ENCODE measurements around the gene YWHAG.
"Not testable (repeated sequence)": the region's sequence is repeated elsewhere in the genome, so short reads cannot be mapped to it uniquely, and the experiment has no call there.

The YWHAG gene

GRCh38 chr7:76325092-76325491 lies 33.7 kb downstream of the YWHAG start:
- DNase-seq (ENCODE audit: low spot score in 2 of 2) (no peak), ATAC-seq (replicated peaks; ENCODE audit: extremely low read depth, poor library complexity, severe bottlenecking) (no peak)
- peaks cover 31% of the 10 kb centered on the region for H3K36me3 Mint-ChIP-seq (ENCODE audit: insufficient read depth)
- H3K4me1 Mint-ChIP-seq, result peaks cover 24% of the 10 kb centered on the region
- no peaks in the 10 kb centered on the region for H3K9me3 Mint-ChIP-seq
- no peak overlapping the region for H3K27ac Mint-ChIP-seq (ENCODE audit: low read depth)
- H3K27me3 Mint-ChIP-seq, result no peaks in the 10 kb centered on the region
- no peak overlapping the region for H3K4me3 Mint-ChIP-seq

GRCh38 chr7:76318488-76319353 lies 40.1 kb downstream of the YWHAG start:
- H3K36me3 Mint-ChIP-seq (ENCODE audit: insufficient read depth), result peaks cover 16% of the 10 kb centered on the region
- no peaks in the 10 kb centered on the region for H3K27me3 Mint-ChIP-seq
- peaks cover 24% of the 10 kb centered on the region for H3K4me1 Mint-ChIP-seq
- H3K4me3 Mint-ChIP-seq, result peak overlapping the region; percentile 93
- H3K27ac Mint-ChIP-seq (ENCODE audit: low read depth), result peak overlapping the region; percentile 87
- no peaks in the 10 kb centered on the region for H3K9me3 Mint-ChIP-seq
- DNase-seq (ENCODE audit: low spot score in 2 of 2) (peak; percentile 37 to 44), ATAC-seq (replicated peaks; ENCODE audit: extremely low read depth, poor library complexity, severe bottlenecking) (peak; percentile 63)

- H3K4me3 Mint-ChIP-seq, result peak overlapping the region; percentile 93
- no peaks in the 10 kb centered on the region for H3K9me3 Mint-ChIP-seq
- H3K36me3 Mint-ChIP-seq (ENCODE audit: insufficient read depth), result peaks cover 16% of the 10 kb centered on the region
- H3K27ac Mint-ChIP-seq (ENCODE audit: low read depth), result peak overlapping the region; percentile 87
- H3K4me1 Mint-ChIP-seq, result peaks cover 24% of the 10 kb centered on the region
- H3K27me3 Mint-ChIP-seq, result no peaks in the 10 kb centered on the region
- ATAC-seq (replicated peaks; ENCODE audit: extremely low read depth, poor library complexity, severe bottlenecking) (peak; percentile 97), DNase-seq (ENCODE audit: low spot score in 2 of 2) (peak; percentile 88 to 91)
Observed at GRCh38 chr7:76317782-76318487, 40.9 kb downstream of the YWHAG start.

GRCh38 chr7:76316984-76317781 lies 41.6 kb downstream of the YWHAG start:
- ATAC-seq (replicated peaks; ENCODE audit: extremely low read depth, poor library complexity, severe bottlenecking) (no peak), DNase-seq (ENCODE audit: low spot score in 2 of 2) (no peak)
- no peaks in the 10 kb centered on the region for H3K27me3 Mint-ChIP-seq
- peaks cover 16% of the 10 kb centered on the region for H3K36me3 Mint-ChIP-seq (ENCODE audit: insufficient read depth)
- H3K4me3 Mint-ChIP-seq, result peak overlapping the region; percentile 93
- H3K9me3 Mint-ChIP-seq, result no peaks in the 10 kb centered on the region
- H3K27ac Mint-ChIP-seq (ENCODE audit: low read depth), result peak overlapping the region; percentile 87
- H3K4me1 Mint-ChIP-seq, result peaks cover 24% of the 10 kb centered on the region

- no peaks in the 10 kb centered on the region for H3K9me3 Mint-ChIP-seq
- peaks cover 24% of the 10 kb centered on the region for H3K4me1 Mint-ChIP-seq
- ATAC-seq (replicated peaks; ENCODE audit: extremely low read depth, poor library complexity, severe bottlenecking), result no peak
- no peak for DNase-seq (ENCODE audit: low spot score in 2 of 2)
- no peak overlapping the region for H3K4me3 Mint-ChIP-seq
- no peaks in the 10 kb centered on the region for H3K27me3 Mint-ChIP-seq
- no peak overlapping the region for H3K27ac Mint-ChIP-seq (ENCODE audit: low read depth)
- peaks cover 16% of the 10 kb centered on the region for H3K36me3 Mint-ChIP-seq (ENCODE audit: insufficient read depth)
Observed at GRCh38 chr7:76315364-76315763, 43.4 kb downstream of the YWHAG start.

- Mint-ChIP-seq H3K4me1 (peaks cover 24% of the 10 kb centered on the region), H3K36me3 (ENCODE audit: insufficient read depth) (peaks cover 13% of the 10 kb centered on the region)
- DNase-seq (ENCODE audit: low spot score in 2 of 2); H3K27me3 Mint-ChIP-seq; H3K4me3 Mint-ChIP-seq; H3K27ac Mint-ChIP-seq (ENCODE audit: low read depth); ATAC-seq (replicated peaks; ENCODE audit: extremely low read depth, poor library complexity, severe bottlenecking); H3K9me3 Mint-ChIP-seq: not testable (repeated sequence)
Observed at GRCh38 chr7:76314740-76315139, 44.1 kb downstream of the YWHAG start.

- H3K36me3 Mint-ChIP-seq (ENCODE audit: insufficient read depth), result peaks cover 13% of the 10 kb centered on the region
- no peak overlapping the region for H3K27ac Mint-ChIP-seq (ENCODE audit: low read depth)
- H3K9me3 Mint-ChIP-seq, result no peaks in the 10 kb centered on the region
- peak overlapping the region; percentile 23 for H3K4me3 Mint-ChIP-seq
- H3K27me3 Mint-ChIP-seq, result no peaks in the 10 kb centered on the region
- DNase-seq (ENCODE audit: low spot score in 2 of 2) (peak; percentile 91 to 97), ATAC-seq (replicated peaks; ENCODE audit: extremely low read depth, poor library complexity, severe bottlenecking) (peak; percentile 45)
- peaks cover 23% of the 10 kb centered on the region for H3K4me1 Mint-ChIP-seq
Observed at GRCh38 chr7:76314042-76314721, 44.6 kb downstream of the YWHAG start.

- not testable (repeated sequence) for ATAC-seq (replicated peaks; ENCODE audit: extremely low read depth, poor library complexity, severe bottlenecking)
Observed at GRCh38 chr7:76311838-76312237, 47.0 kb downstream of the YWHAG start.

GRCh38 chr7:76310102-76310957 lies 48.5 kb downstream of the YWHAG start:
- peaks cover 6% of the 10 kb centered on the region for H3K4me1 Mint-ChIP-seq
- ATAC-seq (replicated peaks; ENCODE audit: extremely low read depth, poor library complexity, severe bottlenecking) (no peak), DNase-seq (ENCODE audit: low spot score in 2 of 2) (no peak)
- H3K9me3 Mint-ChIP-seq, result no peaks in the 10 kb centered on the region
- peaks cover 2% of the 10 kb centered on the region for H3K36me3 Mint-ChIP-seq (ENCODE audit: insufficient read depth)
- H3K27me3 Mint-ChIP-seq, result no peaks in the 10 kb centered on the region
- no peak overlapping the region for H3K27ac Mint-ChIP-seq (ENCODE audit: low read depth)
- no peak overlapping the region for H3K4me3 Mint-ChIP-seq

More at GRCh38 chr7:76311838-76312237, 47.0 kb downstream of the YWHAG start:
- H3K4me3 Mint-ChIP-seq; H3K4me1 Mint-ChIP-seq; H3K27me3 Mint-ChIP-seq; H3K36me3 Mint-ChIP-seq (ENCODE audit: insufficient read depth); DNase-seq (ENCODE audit: low spot score in 2 of 2); H3K27ac Mint-ChIP-seq (ENCODE audit: low read depth); H3K9me3 Mint-ChIP-seq: not testable (repeated sequence)

- not testable (repeated sequence) for DNase-seq (ENCODE audit: low spot score in 2 of 2); H3K27ac Mint-ChIP-seq (ENCODE audit: low read depth); H3K4me3 Mint-ChIP-seq; H3K36me3 Mint-ChIP-seq (ENCODE audit: insufficient read depth); ATAC-seq (replicated peaks; ENCODE audit: extremely low read depth, poor library complexity, severe bottlenecking); H3K4me1 Mint-ChIP-seq; H3K9me3 Mint-ChIP-seq; H3K27me3 Mint-ChIP-seq
Observed at GRCh38 chr7:76309341-76310101, 49.3 kb downstream of the YWHAG start.

- H3K27ac Mint-ChIP-seq (ENCODE audit: low read depth); DNase-seq (ENCODE audit: low spot score in 2 of 2); H3K4me1 Mint-ChIP-seq; H3K4me3 Mint-ChIP-seq; H3K9me3 Mint-ChIP-seq; H3K27me3 Mint-ChIP-seq; ATAC-seq (replicated peaks; ENCODE audit: extremely low read depth, poor library complexity, severe bottlenecking); H3K36me3 Mint-ChIP-seq (ENCODE audit: insufficient read depth): not testable (repeated sequence)
Observed at GRCh38 chr7:76308874-76309273, 49.9 kb downstream of the YWHAG start.
